ENCODE data around the gene LDLRAD3. TPM values are rescaled to one million over a fixed set of nuclear protein-coding genes. Genes with fewer than 3 reads are reported as not detected.
A peak's percentile ranks its signal among the peaks of the same experiment; 100 is the strongest.

The LDLRAD3 gene
- total RNA-seq, 1 experiment from 2014 or later = 12.1 TPM

GRCh38 chr11:36091256-36091811, 147.5 kb downstream of the LDLRAD3 start:
- H3K27me3 Mint-ChIP-seq (ENCODE audit: low read depth) = no peaks in the 10 kb centered on the region
- Histone ChIP-seq H2AK5ac (ENCODE audit: insufficient read length, low read length) (no peak overlapping the region), H3K4me1 (ENCODE audit: insufficient read depth, low read length) (peaks cover 9% of the 10 kb centered on the region), H4K91ac (ENCODE audit: insufficient read length, low read depth, low read length) (peak overlapping the region; percentile 9), H3K79me1 (ENCODE audit: insufficient read depth, low read depth, low read length, poor library complexity, severe bottlenecking) (no peaks in the 10 kb centered on the region), H3K23ac (ENCODE audit: insufficient read length, low read depth, low read length) (no peak overlapping the region), H3T11ph (ENCODE audit: low read length) (no peak overlapping the region), H2BK20ac (ENCODE audit: low read depth, low read length, poor library complexity, severe bottlenecking) (no peak overlapping the region), H3K27me3 (ENCODE audit: insufficient read depth, low read length) (no peaks in the 10 kb centered on the region), H2AFZ (ENCODE audit: low read length) (no peak overlapping the region), H4K5ac (ENCODE audit: insufficient read length, low read depth, low read length) (no peak overlapping the region), H3K56ac (ENCODE audit: insufficient read length, low read depth, low read length) (no peak overlapping the region), H2BK120ac (ENCODE audit: low read depth, low read length, poor library complexity, severe bottlenecking) (no peak overlapping the region), H4K20me1 (ENCODE audit: control insufficient read depth, insufficient read depth, insufficient read length) (no peaks in the 10 kb centered on the region), H3K4ac (ENCODE audit: low read depth, low read length) (no peak overlapping the region), H3K79me2 (ENCODE audit: insufficient read depth, low read length) (no peaks in the 10 kb centered on the region), H3K14ac (ENCODE audit: insufficient read depth, low read length) (no peak overlapping the region), H3K18ac (ENCODE audit: insufficient read length, low read depth, low read length) (no peak overlapping the region), H2BK5ac (ENCODE audit: insufficient read length, low read length) (no peak overlapping the region), H4K8ac (replicated peaks; ENCODE audit: insufficient read length, low read depth, low read length) (no peak overlapping the region), H2BK15ac (ENCODE audit: low read depth, low read length) (no peak overlapping the region), H3K27ac (ENCODE audit: insufficient read length, low read depth, low read length) (no peak overlapping the region), H3K9ac (ENCODE audit: extremely low read depth, insufficient read length, low read length) (no peak overlapping the region), H3K23me2 (ENCODE audit: insufficient read length, low read depth, low read length, poor library complexity, severe bottlenecking) (no peaks in the 10 kb centered on the region), H2BK12ac (ENCODE audit: insufficient read length, low read depth, low read length) (no peak overlapping the region), H3K9me3 (ENCODE audit: control insufficient read depth, low read depth, low read length) (peaks cover 11% of the 10 kb centered on the region), H3K4me2 (ENCODE audit: insufficient read depth, insufficient read length, low read length) (no peak overlapping the region)
- peaks cover 25 to 43% (median 38%) of the 10 kb centered on the region in 3 experiments for H3K36me3 Mint-ChIP-seq (ENCODE audit: insufficient read depth in 1 of 3, low read depth in 3 of 3)
- peaks cover 15 to 16% of the 10 kb centered on the region in 2 experiments for H3K9me3 Mint-ChIP-seq
- no peak for TF ChIP-seq CTCF (conservative IDR thresholded peaks at IDR 0.05)
- H3K27ac Mint-ChIP-seq = peak overlapping the region; percentile 60 to 85 (median 65); a peak in 5 of 7 replicates
- H3K4me1 Mint-ChIP-seq = peaks cover 46 to 50% of the 10 kb centered on the region in 2 experiments
- no CpG with 5 or more reads among the region's 7 CpGs for WGBS (ENCODE audit: extremely low coverage, insufficient read length, low lambda C conversion rate)
- H3K4me3 Mint-ChIP-seq = no peak overlapping the region
- no peak for DNase-seq
